GDM1 (cell line): Measurements from ENCODE around the gene ZCCHC14.
"Not testable (repeated sequence)": the region's sequence is repeated elsewhere in the genome, so short reads cannot be mapped to it uniquely, and the experiment has no call there.

ENCODE experiments used
- DNase-seq: peaks from one replicate; lab custom pipeline; 2025; lab: John Stamatoyannopoulos, UW

Gene ZCCHC14

DNA sequence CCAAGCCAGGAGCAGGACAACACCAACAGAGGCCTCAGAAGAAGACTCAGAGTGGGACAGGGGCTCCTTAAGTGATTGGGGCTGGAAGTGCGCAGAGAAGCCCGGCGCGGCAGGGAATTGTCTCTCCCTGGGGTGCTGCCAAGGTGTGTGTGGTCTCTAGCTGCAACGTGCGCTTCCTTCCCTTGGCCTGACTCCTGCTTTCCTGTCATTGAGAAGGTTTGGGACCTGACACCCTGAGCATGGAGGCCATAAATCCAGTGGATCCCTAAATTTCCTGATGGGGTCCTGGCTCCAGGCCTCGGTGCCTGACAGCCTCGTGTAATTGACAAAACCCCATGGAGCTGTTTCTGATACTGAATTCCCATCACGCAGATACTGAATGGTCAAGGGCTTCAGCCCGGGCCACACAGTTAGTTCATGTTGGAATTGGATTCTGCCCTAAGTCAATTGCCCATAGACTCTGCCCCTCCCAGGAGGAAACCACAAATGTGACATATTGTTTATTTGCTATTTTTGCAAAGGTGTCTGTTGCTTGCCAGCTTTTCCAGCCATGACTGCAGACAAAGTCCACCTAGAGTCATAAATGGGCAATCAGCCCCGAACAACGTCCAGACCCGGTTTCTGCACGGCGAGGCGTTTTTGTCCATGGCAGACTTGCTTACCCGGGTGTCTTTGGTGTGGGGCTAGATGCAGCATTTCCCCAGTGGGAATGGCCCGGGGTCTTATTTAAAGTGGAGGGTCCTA lies 4.4 kb upstream of the ZCCHC14 start:
- not testable (repeated sequence) for DNase-seq

DNA sequence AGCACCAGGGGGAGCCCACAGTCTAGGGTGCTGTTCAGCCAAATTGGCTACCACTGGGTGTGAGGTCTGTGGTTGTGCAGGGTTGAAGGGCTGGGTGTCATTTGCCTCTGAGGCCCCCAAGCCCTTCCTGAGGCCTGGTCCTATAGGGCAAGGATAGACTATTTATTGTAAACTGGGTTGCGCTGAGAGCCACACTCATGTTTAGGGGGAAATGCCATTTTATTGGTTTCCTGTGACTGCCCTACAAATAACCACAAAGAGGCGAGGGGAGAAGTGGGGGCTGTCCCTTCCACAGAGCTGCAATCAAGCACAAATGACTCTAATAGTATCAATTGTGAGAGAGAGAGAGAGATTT lies 3.6 kb upstream of the ZCCHC14 start:
- no peak for DNase-seq

DNA sequence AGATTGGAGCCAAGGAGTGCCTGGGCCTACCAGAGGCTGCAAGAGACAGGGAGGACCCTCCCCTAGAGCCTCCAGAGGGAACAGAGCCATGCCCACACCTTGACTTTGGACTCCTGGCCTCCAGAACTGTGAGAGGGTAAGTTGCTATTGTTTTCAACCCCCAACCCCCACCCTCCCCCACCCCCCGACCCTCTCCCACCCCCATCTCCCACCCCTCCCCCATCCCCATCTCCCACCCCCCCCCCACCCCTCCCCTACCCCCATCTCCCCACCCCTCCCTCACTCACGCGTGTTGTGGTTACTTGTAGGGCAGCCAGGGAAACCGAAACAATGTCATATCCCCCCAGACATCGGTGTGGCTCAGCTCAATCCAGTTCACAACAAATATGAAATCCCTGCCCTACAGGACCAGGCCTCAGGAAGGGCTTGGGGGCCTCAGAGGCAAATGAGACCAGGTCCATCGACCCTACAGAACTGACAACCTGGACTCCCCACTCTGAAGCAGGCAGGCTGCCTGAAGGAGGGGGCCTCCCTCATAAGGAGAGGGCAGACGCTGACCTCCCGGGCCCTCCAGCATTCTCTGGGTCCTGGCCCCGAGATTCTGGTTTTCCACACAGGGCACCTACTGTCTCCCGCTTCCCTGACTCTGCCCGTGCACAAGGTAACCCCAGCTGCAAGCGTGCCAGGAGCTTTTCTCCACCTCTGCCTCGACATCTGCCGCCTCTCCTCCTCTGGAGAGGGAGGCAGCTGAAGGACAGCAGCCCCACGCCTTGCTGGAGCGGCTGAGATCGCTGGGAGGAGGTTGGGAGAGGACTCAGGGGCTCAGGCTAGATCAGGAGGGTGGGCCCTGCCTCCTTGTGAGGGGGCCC lies 3.0 kb upstream of the ZCCHC14 start:
- DNase-seq: no peak

DNA sequence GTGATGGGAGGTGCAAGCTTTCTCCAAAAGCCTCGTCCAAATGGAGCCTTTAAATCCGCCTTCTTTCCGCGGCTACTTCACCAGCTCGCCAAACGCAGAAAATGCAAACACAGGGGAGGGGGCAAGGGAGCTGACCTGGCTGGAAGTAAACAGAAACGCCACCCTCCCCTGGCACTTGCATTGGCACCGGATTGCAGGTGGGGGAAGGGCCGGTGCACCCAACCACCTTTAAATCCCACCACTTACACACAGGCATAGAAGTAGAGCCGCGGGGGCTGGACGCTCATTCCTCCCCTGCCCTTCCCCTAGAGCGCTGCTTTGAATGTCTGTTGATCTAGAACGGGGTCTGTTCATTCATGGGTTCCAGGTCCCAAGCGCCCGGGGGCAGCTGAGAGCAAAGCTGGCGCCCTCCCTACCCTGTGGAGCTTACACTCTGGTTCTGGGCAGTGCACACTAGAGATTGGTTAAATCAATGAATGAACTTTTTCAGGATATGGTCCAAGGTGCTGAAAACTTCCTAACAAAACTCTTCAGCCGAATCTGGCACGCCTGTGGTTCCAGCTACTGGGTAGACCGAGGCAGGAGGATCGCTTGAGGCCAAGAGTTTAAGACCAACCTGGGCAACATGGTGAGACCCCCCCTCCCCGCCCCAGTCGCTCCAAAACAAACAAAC lies 920 bp upstream of the ZCCHC14 start:
- no peak for DNase-seq

DNA sequence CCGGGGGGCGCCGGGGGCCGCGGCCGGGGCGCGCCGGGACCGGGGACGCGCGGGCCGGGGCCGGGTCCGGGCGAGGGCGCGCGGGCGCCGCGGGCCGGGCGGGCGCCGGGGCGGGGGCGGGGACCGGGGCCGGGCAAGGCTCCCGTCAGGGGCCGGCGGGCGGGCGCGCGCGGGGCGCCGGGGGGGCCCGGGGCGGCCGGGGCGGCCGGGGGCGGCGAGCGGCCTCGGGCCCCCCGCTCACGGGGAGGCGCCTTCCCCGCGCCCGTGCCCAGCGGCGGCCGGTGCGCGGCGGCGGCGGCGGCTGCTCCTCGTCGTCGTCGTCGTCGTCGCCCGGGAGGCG lies 563 bp downstream of the ZCCHC14 start:
- DNase-seq: no peak

DNA sequence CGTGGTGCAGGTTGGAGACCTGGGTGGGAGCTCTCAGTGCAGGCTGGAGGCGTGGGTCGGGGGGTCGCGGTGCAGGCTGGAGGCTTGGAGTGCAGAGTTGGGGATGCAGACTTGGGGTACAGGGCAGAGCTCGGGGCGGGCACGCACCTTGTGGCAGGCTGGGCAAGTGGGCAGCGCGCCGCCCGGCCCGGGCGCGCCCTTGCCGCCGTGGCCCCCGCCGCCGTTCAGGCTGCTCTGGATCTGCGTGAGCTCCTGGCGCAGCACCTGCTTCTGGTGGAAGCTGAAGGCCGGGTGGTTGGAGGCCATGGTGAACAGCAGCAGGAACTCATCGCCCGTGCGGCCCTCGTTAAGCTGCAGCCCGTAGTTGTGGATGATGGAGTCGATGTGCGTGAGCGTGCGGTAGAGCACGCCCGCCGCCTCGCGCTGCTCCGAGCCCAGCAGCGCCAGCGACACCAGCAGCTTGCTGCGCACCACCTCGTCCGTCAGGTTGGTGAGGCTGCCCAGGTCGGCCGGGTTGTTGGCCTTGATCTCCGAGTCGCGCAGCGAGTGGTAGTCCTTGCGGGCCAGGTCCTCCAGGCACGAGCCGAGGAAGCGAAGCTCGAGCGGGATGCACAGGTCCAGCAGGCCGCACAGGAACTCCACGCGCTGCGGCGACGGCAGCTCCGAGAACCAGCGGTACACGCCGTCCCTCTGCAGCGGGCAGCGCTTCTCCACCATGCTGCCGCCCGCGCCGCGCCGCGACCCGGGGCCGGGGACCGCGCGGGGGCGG lies 1.1 kb downstream of the ZCCHC14 start:
- DNase-seq: no peak

DNA sequence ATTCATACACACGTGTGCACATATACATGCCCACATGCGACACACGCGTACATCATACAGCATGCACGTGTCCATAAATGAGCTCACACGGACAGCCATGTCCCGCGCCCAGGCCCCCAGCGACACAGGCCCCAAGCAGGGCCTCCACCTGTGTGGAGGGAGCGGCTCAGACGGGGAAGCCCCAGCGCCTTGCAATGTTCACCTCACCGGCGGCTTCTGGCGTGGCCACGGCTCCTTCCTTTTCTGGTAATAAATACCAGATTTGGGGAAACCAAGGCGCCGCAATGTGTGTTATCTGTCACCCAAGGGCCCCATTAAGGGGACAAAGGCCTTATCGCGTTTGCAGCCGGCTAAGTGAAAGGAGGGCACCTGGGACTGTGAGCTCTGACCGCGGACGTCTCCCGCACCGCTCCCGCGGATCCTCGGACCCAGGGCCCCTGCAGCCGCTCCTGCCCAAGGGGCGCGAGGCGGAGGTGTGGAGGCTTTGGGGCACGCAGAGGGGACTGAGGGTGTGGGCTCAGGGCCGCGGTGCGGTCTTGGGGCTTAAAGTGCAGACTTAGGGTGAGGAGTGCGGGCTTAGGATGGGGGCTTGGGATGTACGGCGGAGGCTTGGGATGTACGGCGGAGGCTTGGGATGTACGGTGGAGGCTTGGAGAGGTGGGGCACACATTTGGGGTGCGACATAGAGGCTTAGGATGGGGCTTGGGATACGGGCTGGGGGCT lies 1.9 kb downstream of the ZCCHC14 start:
- not testable (repeated sequence) for DNase-seq

DNA sequence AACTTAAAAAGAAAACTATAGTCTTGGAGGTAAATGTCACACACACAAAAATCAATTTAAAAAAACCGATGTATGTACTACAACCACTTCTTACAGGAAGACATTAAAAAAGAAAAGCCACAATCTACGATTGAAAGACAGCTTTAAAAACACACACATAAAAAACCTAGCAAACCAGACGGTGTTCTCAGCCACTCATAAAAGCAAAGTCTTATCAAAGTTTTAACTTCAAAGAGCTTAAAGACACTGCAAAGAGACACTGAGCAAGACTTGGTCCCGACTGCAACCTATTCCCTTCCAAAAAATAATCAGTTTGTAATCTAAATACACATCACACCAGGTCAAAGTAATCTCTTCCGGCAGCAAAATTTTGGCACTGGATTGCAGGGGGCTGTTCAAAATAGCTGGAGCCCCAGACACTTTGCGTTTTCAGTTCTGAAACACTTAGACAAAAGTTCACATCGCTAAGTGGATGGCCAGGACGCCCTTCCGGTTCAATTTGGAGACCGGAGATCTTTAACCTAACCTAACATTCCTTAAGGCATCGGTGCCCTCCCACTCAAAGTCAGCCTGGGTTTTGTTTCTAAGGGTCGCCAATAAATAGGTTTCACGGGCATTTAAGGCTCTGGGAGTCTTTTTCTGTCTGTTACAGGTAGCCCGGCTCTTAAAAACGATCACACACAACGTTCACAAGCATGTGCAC lies 2.6 kb downstream of the ZCCHC14 start:
- no peak for DNase-seq

DNA sequence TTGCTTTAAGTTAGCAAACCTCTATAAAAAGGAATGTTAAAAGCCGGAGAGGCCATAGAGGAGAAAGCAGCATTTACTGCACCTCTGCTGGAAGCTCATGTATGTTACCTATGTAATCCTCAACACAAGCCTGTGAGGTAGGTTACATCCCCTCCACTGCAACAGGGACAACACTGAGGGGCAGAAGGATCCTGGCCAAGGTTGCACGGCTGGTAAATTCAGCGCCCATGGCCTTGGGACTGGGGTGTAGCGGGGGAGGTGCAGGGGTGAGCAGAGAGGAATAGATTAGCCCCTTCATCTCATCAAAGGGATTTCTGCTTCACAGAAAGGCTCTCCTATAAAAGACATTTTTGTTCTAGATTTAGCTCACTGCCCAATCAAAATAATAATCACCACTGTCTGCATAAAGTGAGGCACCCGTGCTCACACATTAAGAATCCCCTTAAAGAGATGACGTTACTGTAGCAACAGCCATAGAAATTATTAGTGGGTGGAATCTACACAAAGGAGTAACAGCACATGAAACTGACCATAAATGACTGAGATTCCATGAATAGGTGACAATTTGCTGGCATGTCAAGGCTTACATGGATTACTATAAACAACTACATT lies 3.3 kb downstream of the ZCCHC14 start:
- DNase-seq: no peak

DNA sequence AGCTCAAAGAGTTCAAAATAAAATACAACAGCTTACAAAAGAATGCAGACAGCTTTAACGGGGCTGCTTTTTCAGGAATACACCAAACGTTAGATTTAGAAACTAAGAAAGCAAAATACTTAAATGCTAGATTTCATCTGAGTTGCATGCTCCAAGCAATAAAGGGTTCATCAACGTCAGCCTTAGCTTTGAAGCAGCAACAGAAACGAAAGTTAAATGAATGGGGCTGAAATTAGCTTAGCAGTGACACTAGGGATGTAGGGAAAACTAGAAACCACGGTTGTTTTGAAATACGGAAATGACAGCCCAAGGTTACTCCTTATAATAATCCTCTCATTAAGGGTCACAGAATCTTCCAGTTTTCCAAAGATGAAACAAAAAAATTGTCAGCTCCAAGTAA lies 3.9 kb downstream of the ZCCHC14 start:
- not testable (repeated sequence) for DNase-seq

DNA sequence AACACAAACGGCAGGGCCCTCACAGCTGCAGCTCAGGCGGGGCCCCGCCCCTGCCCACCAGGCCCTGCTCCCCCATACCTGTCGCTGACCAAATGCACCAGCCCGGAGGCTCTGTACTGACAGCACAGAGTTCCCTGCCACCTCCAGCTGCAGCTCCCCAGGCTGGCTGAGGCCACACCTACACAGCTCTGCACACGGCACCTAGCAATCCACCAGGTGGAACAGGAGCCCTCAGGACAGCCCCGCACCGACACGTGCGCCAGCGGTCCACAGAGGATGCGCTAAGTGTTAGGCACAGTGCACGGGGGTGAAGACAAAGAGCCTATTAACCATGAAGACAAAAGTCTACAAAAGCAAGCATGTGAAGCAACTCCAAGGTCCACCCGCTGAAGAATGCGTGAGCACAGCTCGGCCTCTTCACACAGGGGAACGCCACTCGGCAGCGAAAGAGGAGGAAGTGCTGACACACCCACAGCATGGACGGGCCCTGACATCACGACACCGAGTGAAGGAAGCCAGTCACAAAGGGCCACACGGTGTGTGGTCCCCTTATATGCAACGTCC lies 5.4 kb downstream of the ZCCHC14 start:
- no peak for DNase-seq

DNA sequence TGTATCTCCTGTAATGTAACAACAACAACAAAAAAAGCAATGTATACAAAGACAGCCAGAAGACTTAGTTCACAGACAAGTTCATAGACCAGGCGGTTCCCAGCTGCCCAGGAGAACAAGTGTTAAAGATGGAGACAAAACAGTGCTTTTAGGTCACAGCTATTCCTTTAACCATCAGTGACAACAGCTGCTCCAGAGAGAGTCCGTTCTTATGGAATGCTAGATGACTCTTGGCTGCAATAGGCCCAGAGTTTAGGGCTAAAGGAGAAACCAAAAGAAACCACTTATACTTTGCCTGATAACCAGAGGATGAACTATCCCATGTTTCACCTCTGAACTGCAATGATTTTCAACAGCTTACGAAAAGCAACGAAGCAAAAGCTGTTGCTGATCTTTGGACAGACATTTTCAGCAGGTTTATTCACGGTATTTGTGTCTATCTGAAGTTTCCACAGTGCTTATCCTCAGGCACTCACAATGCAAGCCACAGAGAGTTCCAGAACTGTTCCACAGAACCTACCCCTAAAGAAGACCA lies 6.0 kb downstream of the ZCCHC14 start:
- no peak for DNase-seq

DNA sequence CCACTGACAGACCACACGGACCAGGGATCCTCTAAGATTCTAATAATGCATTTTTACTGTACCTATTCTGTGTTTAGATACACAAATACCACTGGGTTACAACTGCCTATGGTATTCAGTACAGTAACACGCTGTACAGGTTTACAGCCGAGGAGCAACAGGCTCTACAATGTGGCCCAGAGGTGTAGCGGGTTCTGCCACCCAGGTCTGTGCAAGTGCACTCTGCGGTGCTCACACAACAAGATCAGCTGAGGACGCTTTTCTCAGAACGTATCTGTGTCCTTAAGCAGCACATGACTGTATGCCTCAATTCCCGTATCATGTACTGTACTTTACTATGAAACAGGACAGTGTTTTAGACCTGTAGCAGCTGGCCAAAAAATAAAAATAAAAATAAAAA lies 6.5 kb downstream of the ZCCHC14 start:
- no peak for DNase-seq

DNA sequence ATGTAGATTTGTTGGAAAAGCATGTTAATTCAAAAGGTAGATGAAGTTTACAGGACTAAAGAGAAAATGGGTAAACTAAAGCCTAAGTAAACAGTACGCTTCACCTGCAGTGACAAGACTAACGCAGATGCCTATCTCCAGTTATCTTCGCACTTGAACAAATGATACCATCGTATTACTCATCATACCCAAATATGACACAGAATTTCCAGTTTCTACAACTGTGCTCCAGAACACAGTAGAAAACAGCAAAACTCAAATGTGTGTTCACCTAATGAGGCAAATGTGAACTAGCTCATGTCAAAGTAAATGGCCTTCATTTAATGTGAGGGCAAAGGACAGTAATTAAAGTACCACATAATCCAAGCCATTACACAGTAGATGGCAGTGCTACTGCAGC lies 7.0 kb downstream of the ZCCHC14 start:
- not testable (repeated sequence) for DNase-seq

DNA sequence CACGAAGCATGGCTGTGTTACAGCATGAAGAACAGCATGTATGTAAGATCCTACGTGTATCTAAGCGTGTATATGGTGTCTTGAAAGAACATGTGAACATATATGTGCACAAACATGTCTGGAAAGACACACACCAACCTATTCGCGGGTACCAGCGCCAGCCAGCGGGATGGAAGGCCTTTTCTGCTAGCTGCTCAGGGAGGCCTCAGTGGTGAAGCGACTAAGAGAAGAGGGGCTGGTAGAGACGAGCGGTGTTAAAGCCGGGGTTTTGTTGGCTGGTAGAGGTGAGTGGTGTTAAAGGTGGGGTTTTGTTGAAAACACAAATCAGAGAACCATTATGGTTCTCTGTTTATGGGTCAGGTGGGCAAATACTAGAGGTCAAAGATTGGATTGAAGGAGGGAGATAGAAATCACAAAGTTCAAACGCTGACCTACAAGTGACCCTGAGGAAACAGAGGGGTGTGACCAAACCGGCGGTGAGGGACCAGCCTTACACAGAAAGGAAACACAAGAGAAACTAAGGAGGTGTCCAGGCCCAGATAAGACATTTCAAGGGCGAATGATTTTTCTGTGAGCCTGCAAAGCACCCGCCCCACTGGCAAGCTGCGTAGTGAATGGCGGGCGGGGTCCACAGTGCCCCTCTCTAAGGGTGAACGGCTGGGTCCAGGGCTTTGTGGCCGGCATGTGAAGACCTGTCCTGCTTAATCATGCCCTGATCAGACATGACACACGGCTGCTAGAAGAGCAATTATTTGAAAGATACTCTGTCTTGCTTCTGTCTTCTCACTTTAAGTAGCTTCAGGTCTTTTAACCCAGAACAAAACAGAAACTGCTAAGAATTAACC lies 8.1 kb downstream of the ZCCHC14 start:
- no peak for DNase-seq

DNA sequence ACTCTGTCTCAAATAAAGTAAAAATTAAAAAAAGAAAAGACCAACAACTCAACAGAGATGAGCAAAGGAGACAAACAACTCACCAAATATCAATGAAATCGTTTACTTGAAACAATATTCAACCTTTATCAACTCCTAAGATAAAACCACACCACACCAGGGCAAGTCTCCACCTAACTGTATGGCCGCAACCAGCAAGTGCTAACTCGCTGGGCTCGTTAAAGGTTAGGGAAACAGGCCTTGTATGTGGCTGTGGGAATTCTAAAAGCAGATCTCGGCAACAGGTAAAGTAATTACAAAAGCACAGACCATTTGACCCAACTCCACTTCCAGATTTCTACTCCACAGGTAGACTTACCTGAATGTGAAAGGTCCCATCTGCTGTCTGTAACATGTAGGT lies 9.3 kb downstream of the ZCCHC14 start:
- no peak for DNase-seq

DNA sequence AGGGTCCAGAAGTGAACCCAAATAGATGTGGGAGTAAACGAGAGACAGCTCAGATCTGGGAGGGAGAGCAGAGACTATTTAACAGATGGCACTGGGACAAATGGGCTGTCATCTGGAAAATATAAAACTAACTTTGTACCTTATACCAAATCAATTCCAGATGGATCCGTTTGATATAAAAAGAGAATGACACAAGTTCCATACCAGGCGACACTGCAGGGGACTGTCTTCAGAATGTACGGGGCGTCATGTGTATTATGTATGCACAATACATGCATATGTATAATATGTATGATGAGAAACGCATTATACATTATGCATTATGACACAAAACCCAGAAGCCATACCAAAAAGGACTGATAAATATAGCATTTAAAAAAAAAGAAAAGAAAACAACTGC lies 10.2 kb downstream of the ZCCHC14 start:
- DNase-seq: not testable (repeated sequence)

DNA sequence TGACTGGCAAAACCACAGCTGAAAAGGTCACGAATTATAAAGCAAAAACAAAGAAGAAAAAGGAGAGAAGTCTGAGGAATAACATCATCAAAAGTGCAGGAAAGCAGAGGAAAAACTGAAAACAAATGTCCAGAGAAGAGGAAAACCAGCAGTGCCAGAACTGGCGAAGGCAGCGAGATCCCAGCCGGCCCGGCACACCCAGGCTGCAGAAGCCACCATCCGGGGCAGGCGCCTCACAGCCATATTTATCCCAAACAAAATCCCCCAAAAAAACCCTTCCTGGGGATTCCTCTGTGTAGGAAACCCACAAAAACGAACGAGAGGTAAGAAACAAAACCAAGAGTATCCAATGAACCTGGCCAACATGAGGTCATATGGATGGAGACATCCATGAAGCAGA lies 10.6 kb downstream of the ZCCHC14 start:
- no peak for DNase-seq

DNA sequence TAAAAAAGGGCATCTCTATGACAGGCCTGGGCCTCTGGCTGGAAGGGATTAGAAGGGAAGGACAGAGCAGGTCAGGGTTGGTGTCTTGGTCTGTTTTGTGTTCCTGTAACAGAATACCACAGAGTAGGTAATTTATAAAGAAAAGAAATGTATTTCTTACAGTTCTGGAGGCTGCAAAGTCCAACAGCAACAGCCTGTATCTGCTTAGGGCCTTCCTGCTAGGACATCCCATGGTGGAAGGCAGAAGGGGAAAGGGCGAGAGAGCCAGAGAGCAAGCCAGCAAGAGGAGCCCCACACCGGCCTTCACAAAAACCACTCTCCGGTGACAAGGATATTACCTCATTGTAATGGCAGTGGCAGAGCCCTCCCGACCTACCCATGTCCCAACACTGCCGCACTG lies 11.1 kb downstream of the ZCCHC14 start:
- not testable (repeated sequence) for DNase-seq
